Thymus (tissue), 11 donors: ENCODE results near the gene RPL3. TPM values are rescaled to one million over a fixed set of nuclear protein-coding genes. Genes with fewer than 3 reads are reported as not detected.

Experiments
- DNase-seq, 9 donors: peaks; one replicate each; pipeline ENCODE4 v3.0.0-alpha.2; 2013; ENCODE audit warnings: low spot score in 9 of 9, low read depth in 6 of 9, missing footprints in 1 of 9
- H3K27ac ChIP-seq, 2 donors: one replicate each; pipeline ENCODE4 v1.5.1; 2013; ENCODE audit warnings: control low read depth in 1 of 2, low read depth in 1 of 2, low read length in 1 of 2, mild to moderate bottlenecking in 1 of 2, moderate library complexity in 1 of 2
- H3K27me3 ChIP-seq, 2 donors: one replicate each; pipeline ENCODE4 v1.5.1; 2013; ENCODE audit warnings: low read length in 1 of 2; ENCODE audit not compliant: control insufficient read depth in 2 of 2, insufficient read depth in 1 of 2
- H3K36me3 ChIP-seq, 2 donors: one replicate each; pipeline ENCODE4 v1.5.1; 2013; ENCODE audit warnings: low read length in 1 of 2, mild to moderate bottlenecking in 1 of 2, moderate library complexity in 1 of 2; ENCODE audit not compliant: control insufficient read depth in 2 of 2, insufficient read depth in 2 of 2
- H3K4me1 ChIP-seq, 2 donors: one replicate each; pipeline ENCODE4 v1.5.1; 2013; ENCODE audit warnings: low read length in 2 of 2; ENCODE audit not compliant: control insufficient read depth in 2 of 2, insufficient read depth in 2 of 2
- H3K4me3 ChIP-seq, 2 donors: one replicate each; pipeline ENCODE4 v1.5.1; 2013; ENCODE audit warnings: low read length in 2 of 2, control low read depth in 1 of 2, mild to moderate bottlenecking in 1 of 2
- H3K9me3 ChIP-seq, 2 donors: one replicate each; pipeline ENCODE4 v1.5.1; 2013; ENCODE audit warnings: low read length in 1 of 2, mild to moderate bottlenecking in 1 of 2; ENCODE audit not compliant: control insufficient read depth in 2 of 2, insufficient read depth in 1 of 2
- WGBS: extraction: QIAGEN DNeasy Blood & Tissue Kit; methylation state at CpG from one replicate; pipeline ENCODE4 v1.1.7; 2013; 5-methylcytosine and 5-hydroxymethylcytosine counted together
- polyA plus RNA-seq: library from polyadenylated mRNA; stranded (reverse); fragments of 200-250 nt; gene quantifications from one replicate; pipeline ENCODE4 v1.2.3, GENCODE V29; 2013
- total RNA-seq: library from RNA; stranded (reverse); fragments of 120-200 nt; gene quantifications from one replicate; pipeline ENCODE4 v1.2.4, GENCODE V29; 2013
- donor health status: healthy.

The RPL3 gene
- total and polyA plus RNA-seq, 2 donors = 1,863 to 2,946 TPM

DNA sequence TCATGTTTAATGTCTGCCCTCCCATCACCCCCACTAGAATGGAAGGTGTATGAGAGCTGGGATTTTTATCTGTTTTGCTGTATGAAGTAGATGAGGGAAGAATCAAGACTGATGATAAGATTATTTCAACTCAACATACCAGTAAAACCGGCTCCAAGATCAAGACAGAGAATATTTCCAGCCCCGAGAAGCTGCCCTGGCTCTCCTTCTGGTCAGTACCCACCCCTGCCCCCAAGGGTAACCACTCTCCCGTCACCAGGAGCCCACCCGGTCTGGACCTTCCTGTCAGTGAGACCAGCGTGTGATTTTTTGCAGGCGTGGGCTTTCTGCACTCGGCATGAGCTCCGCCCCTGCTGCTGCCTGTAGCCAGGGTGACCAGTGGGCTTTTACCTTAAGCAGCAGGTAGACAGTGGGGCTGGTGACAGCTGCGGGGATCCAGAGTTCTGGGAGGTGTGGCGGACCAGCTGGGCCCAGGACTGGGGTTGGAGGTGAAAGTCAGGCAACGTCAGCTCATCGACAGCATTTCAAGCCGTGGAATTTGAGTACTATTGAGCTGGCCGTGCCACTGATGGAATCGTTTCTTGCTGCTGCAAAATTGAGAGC is 25.6 kb downstream of the RPL3 start:
- Histone ChIP-seq H3K36me3 (no peaks in the 10 kb centered on the region), H3K4me3 (no peak overlapping the region), H3K27me3 (peaks cover 0 to 20% of the 10 kb centered on the region in 2 donors), H3K27ac (no peak overlapping the region), H3K4me1 (peaks cover 11 to 26% of the 10 kb centered on the region in 2 donors), H3K9me3 (peaks cover 0 to 4% of the 10 kb centered on the region in 2 donors)
- DNase-seq = no peak
- WGBS = 97% methylated on average over 15 of the region's 15 CpGs

DNA sequence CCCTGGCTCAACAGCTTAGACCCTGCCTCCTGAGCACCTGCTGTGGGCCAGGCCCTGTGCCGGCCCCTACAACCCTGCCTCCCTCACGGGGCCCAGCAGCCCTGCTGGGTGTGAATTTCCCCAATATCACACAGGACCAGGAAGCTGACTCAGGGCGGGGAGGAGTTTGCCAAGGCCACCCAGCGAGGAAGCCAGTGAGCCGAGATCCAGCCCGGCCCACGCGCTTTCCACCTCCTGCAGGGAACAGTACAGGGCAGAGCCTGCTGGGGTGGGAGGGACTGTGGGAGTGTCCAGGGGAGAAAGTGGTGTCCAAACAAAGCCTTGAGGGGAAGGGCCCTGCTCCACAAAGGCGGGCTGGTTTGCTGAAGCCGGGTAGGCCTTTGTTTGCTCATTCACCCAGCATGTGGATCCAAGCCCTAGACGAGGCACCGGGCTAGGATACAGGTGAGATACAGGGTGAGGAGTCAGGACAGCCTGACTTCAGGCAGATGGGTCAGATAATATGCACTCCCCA is 26.8 kb downstream of the RPL3 start:
- no peak for DNase-seq
- H3K27ac ChIP-seq = peak overlapping the region in 1 of 2 donors; percentile 37
- peaks cover 0 to 11% of the 10 kb centered on the region in 2 donors for H3K27me3 ChIP-seq
- no peaks in the 10 kb centered on the region for H3K9me3 ChIP-seq
- H3K4me1 ChIP-seq = peaks cover 7 to 19% of the 10 kb centered on the region in 2 donors
- 78% methylated on average over 12 of the region's 12 CpGs for WGBS
- H3K4me3 ChIP-seq = no peak overlapping the region
- H3K36me3 ChIP-seq = no peaks in the 10 kb centered on the region

DNA sequence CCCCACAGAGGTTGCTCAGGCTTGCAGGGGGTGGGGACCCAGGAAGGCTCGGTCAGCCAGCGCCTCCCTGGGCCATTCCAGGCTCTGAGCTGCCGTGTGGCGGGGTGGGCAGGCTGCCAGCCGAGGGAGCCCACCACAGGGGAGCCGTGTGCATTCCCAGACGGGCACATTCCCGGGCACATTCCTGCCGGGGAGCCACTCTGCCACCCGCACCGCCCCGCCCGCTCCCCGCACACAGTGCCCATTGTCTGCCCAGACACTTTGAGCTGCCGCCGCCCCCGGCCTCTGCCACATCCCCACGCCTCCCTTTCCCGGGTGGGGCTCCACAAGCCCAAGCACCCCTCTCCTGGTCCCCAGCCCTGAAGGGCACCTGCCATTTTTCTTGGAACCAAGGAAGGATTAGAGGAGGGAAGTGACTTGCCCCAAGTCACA is 27.4 kb downstream of the RPL3 start:
- peaks cover 0 to 15% of the 10 kb centered on the region in 2 donors for H3K27me3 ChIP-seq
- H3K4me3 ChIP-seq = no peak overlapping the region
- no peak for DNase-seq
- H3K36me3 ChIP-seq = no peaks in the 10 kb centered on the region
- WGBS = 95% methylated on average over 19 of the region's 19 CpGs
- H3K4me1 ChIP-seq = peaks cover 2 to 19% of the 10 kb centered on the region in 2 donors
- H3K9me3 ChIP-seq = no peaks in the 10 kb centered on the region
- peak overlapping the region in 1 of 2 donors; percentile 37 for H3K27ac ChIP-seq

DNA sequence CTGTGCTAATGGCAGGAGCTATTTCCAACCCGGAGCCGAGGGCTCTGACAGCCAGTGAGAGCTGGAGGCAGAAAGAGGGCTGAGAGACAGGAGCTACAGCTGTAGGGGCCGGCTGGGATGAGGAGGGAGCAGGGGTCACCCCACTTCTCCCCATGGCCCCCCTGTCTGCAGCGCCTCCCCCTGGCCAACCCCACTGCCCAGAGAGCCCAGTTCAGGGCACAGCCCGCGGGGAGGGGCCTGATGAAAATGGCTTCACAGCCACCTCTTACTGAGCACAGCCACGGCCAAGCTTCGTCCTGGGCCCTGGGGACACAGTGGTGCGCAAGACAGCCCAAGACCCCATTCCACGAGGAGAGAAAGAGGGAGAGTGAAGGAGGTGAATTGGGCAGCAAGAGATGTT is 27.9 kb downstream of the RPL3 start:
- no peak overlapping the region for H3K4me3 ChIP-seq
- no peaks in the 10 kb centered on the region for H3K9me3 ChIP-seq
- H3K27me3 ChIP-seq = peaks cover 0 to 14% of the 10 kb centered on the region in 2 donors
- no peaks in the 10 kb centered on the region for H3K36me3 ChIP-seq
- WGBS = 96% methylated on average over 10 of the region's 10 CpGs
- H3K4me1 ChIP-seq = peaks cover 0 to 15% of the 10 kb centered on the region in 2 donors
- no peak overlapping the region for H3K27ac ChIP-seq
- DNase-seq = no peak

DNA sequence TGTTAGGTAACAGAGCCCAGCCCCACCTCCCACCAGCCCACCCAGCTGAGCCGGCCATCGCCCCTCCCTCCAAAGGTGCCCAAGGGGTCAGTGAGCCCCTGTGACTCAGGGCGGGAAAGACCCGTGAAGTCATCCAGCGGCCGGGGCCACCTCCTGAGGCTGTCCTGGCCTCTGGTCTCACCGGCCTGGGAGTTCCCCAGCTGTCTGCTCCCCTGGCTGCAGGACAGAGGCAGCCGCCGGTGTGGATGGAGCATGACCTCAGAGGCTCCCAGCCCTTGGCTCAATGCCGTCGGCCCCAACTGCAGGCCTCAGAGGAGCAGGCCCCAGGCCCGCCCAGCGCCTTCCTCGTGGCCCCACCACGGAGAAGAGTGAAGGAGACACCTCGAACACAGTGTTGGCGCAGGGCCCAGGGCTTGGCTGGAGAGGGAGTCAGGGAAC is 28.7 kb downstream of the RPL3 start:
- peak overlapping the region in 1 of 2 donors; percentile 33 for H3K27ac ChIP-seq
- H3K9me3 ChIP-seq = no peaks in the 10 kb centered on the region
- H3K4me3 ChIP-seq = no peak overlapping the region
- WGBS = 92% methylated on average over 17 of the region's 17 CpGs
- no peaks in the 10 kb centered on the region for H3K36me3 ChIP-seq
- peaks cover 0 to 19% of the 10 kb centered on the region in 2 donors for H3K27me3 ChIP-seq
- peaks cover 0 to 15% of the 10 kb centered on the region in 2 donors for H3K4me1 ChIP-seq
- no peak for DNase-seq

DNA sequence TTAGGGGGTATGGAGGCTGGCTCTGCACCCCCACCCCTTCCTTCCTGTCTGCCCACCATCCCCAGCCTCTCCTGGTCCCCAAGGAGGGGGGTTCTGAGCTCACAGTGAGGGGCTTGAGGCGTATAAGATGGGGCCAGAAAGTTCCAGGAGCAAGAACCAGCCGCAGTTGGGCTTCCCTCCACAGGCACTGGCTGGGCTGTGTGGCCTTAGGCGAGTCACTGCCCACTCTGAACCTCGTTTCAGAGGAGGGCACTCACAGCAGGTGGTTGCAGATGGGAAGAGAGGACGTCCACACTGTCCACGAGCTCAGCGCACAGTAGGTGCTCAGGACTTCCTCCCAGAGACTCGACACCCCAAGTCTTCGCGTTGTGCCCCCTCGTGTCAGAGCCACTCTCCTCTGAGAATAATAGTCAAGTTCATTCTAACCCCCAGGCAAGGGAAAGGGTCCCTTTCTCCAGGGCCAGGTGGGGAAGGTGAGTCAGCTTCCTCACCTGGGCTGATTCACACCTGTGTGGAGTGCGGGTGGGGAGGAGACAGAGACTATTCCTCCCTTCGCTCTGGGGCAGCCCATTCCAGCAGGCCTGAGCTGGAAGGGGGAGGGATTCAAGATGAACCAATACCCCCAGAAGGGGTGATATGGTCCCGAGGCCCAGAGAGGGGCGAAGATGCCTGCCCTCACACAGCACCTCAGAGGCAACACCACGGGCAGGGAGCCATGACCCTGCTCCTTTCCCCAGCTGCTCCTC is 29.3 kb downstream of the RPL3 start:
- Histone ChIP-seq H3K4me3 (no peak overlapping the region), H3K27ac (peak overlapping the region in 1 of 2 donors; percentile 33), H3K27me3 (peaks cover 0 to 19% of the 10 kb centered on the region in 2 donors), H3K4me1 (peaks cover 0 to 15% of the 10 kb centered on the region in 2 donors), H3K36me3 (no peaks in the 10 kb centered on the region), H3K9me3 (peaks cover 0 to 3% of the 10 kb centered on the region in 2 donors)
- DNase-seq = no peak
- 94% methylated on average over 16 of the region's 16 CpGs for WGBS

DNA sequence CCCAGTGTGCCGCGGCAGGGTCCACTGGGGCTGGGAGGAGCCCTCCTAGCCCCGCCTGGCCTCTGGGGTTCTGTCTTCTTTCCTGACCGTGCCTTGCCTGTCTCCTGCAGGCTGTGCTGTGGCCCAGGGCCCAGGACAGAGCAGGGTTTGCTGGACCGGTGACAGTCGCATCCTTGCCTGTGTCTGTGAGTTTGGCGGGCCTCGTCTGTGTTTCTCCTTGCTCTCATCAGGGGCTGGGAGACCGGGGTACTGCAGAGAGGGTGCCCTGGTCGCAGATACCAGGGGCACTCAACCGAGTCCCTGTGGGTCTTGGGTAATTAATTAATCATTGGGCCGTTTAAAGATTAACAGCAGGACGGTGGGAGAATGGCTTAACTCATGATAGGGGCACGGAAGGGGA is 29.9 kb downstream of the RPL3 start:
- 89% methylated on average over 14 of the region's 14 CpGs for WGBS
- no peaks in the 10 kb centered on the region for H3K36me3 ChIP-seq
- peaks cover 0 to 21% of the 10 kb centered on the region in 2 donors for H3K27me3 ChIP-seq
- peaks cover 0 to 15% of the 10 kb centered on the region in 2 donors for H3K4me1 ChIP-seq
- DNase-seq = no peak
- no peak overlapping the region for H3K27ac ChIP-seq
- no peak overlapping the region for H3K4me3 ChIP-seq
- H3K9me3 ChIP-seq = peaks cover 0 to 9% of the 10 kb centered on the region in 2 donors

DNA sequence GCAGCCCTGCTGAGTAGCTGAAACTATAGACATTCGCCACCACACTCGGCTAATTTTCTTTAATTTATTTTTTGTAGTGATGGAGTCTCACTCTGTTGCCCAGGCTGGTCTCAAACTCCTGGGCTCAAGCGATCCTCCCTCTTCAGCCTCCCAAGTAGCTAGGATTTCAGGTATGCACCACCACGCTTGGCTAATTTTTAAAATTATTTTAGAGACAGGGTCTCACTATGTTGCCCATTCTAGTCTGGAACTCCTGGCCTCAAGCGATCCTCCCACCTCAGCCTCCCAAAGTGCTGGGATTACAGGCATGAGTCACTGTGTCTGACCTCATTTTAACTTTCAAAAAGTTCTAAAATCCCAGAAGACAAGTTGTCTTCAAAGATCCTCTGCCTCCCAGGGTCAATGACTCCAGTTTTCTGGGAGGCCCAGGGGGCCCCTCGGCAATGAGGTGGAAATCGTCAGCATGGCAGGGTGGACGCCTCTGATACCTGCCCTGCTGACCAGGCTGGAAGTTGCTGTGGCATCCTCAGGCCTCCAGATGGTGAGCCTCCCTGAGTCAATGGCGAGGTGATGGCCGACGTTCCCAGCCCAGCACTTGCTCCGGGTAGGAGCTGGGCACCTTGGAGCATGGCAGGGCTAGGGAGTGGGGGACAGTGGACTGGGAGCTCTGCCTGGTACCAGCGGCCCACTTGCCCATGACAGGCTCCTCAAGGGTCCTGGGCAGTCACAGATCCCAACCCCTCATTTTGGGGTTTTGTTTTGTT is 31.1 kb downstream of the RPL3 start:
- 97% methylated on average over 13 of the region's 13 CpGs for WGBS
- Histone ChIP-seq H3K36me3 (no peaks in the 10 kb centered on the region), H3K27ac (no peak overlapping the region), H3K9me3 (peaks cover 0 to 12% of the 10 kb centered on the region in 2 donors), H3K4me3 (no peak overlapping the region), H3K27me3 (peaks cover 0 to 24% of the 10 kb centered on the region in 2 donors), H3K4me1 (peaks cover 0 to 15% of the 10 kb centered on the region in 2 donors)
- no peak for DNase-seq
